CD14-positive monocyte (primary cell): ENCODE measurements around the gene SPEF2. TPM values are rescaled to one million over a fixed set of nuclear protein-coding genes. Genes with fewer than 3 reads are reported as not detected.

Experiments
- DNase-seq, 3 donors: peaks; one replicate each; pipeline ENCODE4 v3.0.0-alpha.2; 2011 to 2022
- H2AFZ ChIP-seq: 2 replicates; pipeline ENCODE4 v1.6.0; 2012; ENCODE audit warnings: mild to moderate bottlenecking, low read depth, low read length, inconsistent platforms; ENCODE audit not compliant: insufficient read depth, poor library complexity, severe bottlenecking
- H3K27ac ChIP-seq, 2 donors: 1 replicate in 1 of 2; 2 replicates in 1 of 2; pipeline ENCODE4 v1.5.1; 2012 to 2013; ENCODE audit warnings: low read length in 2 of 2, control low read depth in 1 of 2, inconsistent platforms in 1 of 2, low read depth in 1 of 2, mild to moderate bottlenecking in 1 of 2
- H3K27me3 ChIP-seq, 2 donors: one replicate each; pipeline versions ENCODE4 v1.6.0 to v1.6.1; 2011 to 2013; ENCODE audit warnings: low read length in 2 of 2; ENCODE audit not compliant: control insufficient read depth in 2 of 2, insufficient read depth in 2 of 2
- H3K36me3 ChIP-seq, 2 donors: replicated peaks in 1 of 2; 1 replicate in 1 of 2; 2 replicates in 1 of 2; pipeline versions ENCODE4 v1.5.1 to v1.6.1; 2012 to 2013; ENCODE audit warnings: low read length in 2 of 2, control low read depth in 1 of 2, inconsistent platforms in 1 of 2, mild to moderate bottlenecking in 1 of 2; ENCODE audit not compliant: insufficient read depth in 2 of 2, control insufficient read depth in 1 of 2
- H3K4me1 ChIP-seq, 2 donors: 1 replicate in 1 of 2; 2 replicates in 1 of 2; pipeline versions ENCODE4 v1.5.1 to v1.6.1; 2012 to 2013; ENCODE audit warnings: low read length in 2 of 2, control low read depth in 1 of 2, inconsistent platforms in 1 of 2, mild to moderate bottlenecking in 1 of 2, moderate library complexity in 1 of 2; ENCODE audit not compliant: insufficient read depth in 2 of 2, control insufficient read depth in 1 of 2
- H3K4me2 ChIP-seq: replicated peaks from 2 replicates; pipeline ENCODE3; 2012; ENCODE audit warnings: low read length, moderate library complexity, mild to moderate bottlenecking; ENCODE audit not compliant: poor library complexity, severe bottlenecking; ENCODE audit errors: extremely low read depth
- H3K4me3 ChIP-seq, 3 experiments: fragments of 200-600 bp in 1 of 3; sonication (generic) in 1 of 3; replicated peaks in 1 of 3; 1 replicate in 2 of 3; 2 replicates in 1 of 3; pipeline ENCODE4 v1.5.1; 2011 to 2013; ENCODE audit warnings: low read length in 3 of 3, mild to moderate bottlenecking in 3 of 3, control low read depth in 2 of 3, low read depth in 2 of 3, inconsistent platforms in 1 of 3, moderate library complexity in 1 of 3
- H3K79me2 ChIP-seq: 2 replicates; pipeline ENCODE4 v1.6.0; 2012; ENCODE audit warnings: mild to moderate bottlenecking, control low read depth, inconsistent platforms, low read length, moderate library complexity; ENCODE audit not compliant: insufficient read depth
- H3K9ac ChIP-seq: 2 replicates; pipeline ENCODE4 v1.6.0; 2017; ENCODE audit warnings: low read length, mild to moderate bottlenecking; ENCODE audit not compliant: insufficient read depth, poor library complexity, severe bottlenecking
- H3K9me3 ChIP-seq, 2 donors: replicated peaks in 1 of 2; 1 replicate in 1 of 2; 2 replicates in 1 of 2; pipeline versions ENCODE4 v1.5.1 to v1.6.1; 2012 to 2013; ENCODE audit warnings: low read length in 2 of 2, control low read depth in 1 of 2; ENCODE audit not compliant: control insufficient read depth in 1 of 2, insufficient read depth in 1 of 2
- H4K20me1 ChIP-seq: 2 replicates; pipeline ENCODE4 v1.6.0; 2012; ENCODE audit warnings: mild to moderate bottlenecking, low read length, control low read depth, moderate library complexity; ENCODE audit not compliant: insufficient read depth
- H3K27ac Mint-ChIP-seq, 7 donors: one replicate each; pipeline ENCODE4 v1.8.0; 2020; ENCODE audit warnings: mild to moderate bottlenecking in 7 of 7, mixed read lengths in 7 of 7, moderate library complexity in 6 of 7, inconsistent platforms in 2 of 7
- H3K27me3 Mint-ChIP-seq, 3 donors: one replicate each; pipeline ENCODE4 v1.8.0; 2021 to 2022; ENCODE audit warnings: low read depth in 3 of 3, mild to moderate bottlenecking in 3 of 3, mixed read lengths in 3 of 3, moderate library complexity in 3 of 3, inconsistent platforms in 1 of 3
- H3K36me3 Mint-ChIP-seq, 2 donors: one replicate each; pipeline ENCODE4 v1.8.0; 2020; ENCODE audit warnings: mixed read lengths in 2 of 2, inconsistent platforms in 1 of 2, mild to moderate bottlenecking in 1 of 2
- H3K4me1 Mint-ChIP-seq: one replicate; pipeline ENCODE4 v1.8.0; 2020; ENCODE audit warnings: mild to moderate bottlenecking, mixed read lengths
- H3K4me3 Mint-ChIP-seq, 2 donors: one replicate each; pipeline ENCODE4 v1.8.0; 2020; ENCODE audit warnings: mild to moderate bottlenecking in 2 of 2, mixed read lengths in 2 of 2, moderate library complexity in 1 of 2
- H3K9me3 Mint-ChIP-seq, 7 donors: one replicate each; pipeline ENCODE4 v1.8.0; 2020 to 2022; ENCODE audit warnings: mixed read lengths in 7 of 7, mild to moderate bottlenecking in 6 of 7, moderate library complexity in 6 of 7, inconsistent platforms in 2 of 7
- CTCF ChIP-seq: fragments of 200-600 bp; IDR thresholded peaks from one replicate; pipeline ENCODE4 v1.8.0; 2022; ENCODE audit warnings: antibody characterized with exemption, mild to moderate bottlenecking
- WGBS: methylation state at CpG from one replicate; pipeline ENCODE4 v1.1.5; 2013; ENCODE audit warnings: missing lambda C conversion rate; ENCODE audit not compliant: insufficient coverage; 5-methylcytosine and 5-hydroxymethylcytosine counted together
- intact Hi-C, 2 donors: fragments of 100-400 bp; cut with micrococcal nuclease; formaldehyde crosslinking; loops; one replicate each; pipeline versions ENCODE4 v1.15.0 to v1.15.1; 2023
- polyA plus RNA-seq, 3 donors: library from polyadenylated mRNA; depleted of rRNA in 1 of 3; unstranded in 2 of 3; stranded (reverse) in 1 of 3; fragments of 300-500 nt in 2 of 3; fragments of >200 nt in 1 of 3; fragmentation: Illumina TruSeq in 2 of 3; gene quantifications; 1 replicate in 2 of 3; 2 replicates in 1 of 3; pipeline ENCODE4 v1.2.3, GENCODE V29; 2012 to 2021

Gene SPEF2
- polyA plus RNA-seq, 3 donors = 0.46 to 0.96 (median 0.48) TPM

DNA sequence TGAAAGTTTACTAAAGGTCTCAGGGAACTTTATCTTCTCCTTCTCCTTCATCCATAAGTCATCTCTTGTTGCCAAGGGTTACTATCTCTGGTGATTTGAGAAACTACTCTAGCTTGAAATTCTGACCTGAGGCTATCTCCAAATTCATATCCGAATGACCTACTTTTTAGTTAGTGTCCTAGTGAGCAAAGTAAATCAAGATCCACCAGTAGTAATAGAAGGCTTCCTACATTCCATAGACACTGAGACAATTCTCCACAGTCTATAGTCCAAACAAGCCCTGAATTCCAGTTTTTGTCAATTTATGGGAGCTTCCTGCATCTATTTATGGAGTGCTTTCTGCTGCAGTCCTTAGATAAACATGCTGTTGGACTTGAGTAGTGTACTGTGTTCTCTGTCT, 244.1 kb downstream of the SPEF2 start:
- Mint-ChIP-seq H3K27me3 (peaks cover 0 to 2% (median 0%) of the 10 kb centered on the region in 3 donors), H3K4me1 (peaks cover 6% of the 10 kb centered on the region), H3K4me3 (no peak overlapping the region), H3K9me3 (peaks cover 0 to 2% (median 0%) of the 10 kb centered on the region in 7 donors), H3K36me3 (no peaks in the 10 kb centered on the region), H3K27ac (no peak overlapping the region)
- no peak overlapping the region for H3K4me3 ChIP-seq
- no peak overlapping the region for H3K9ac ChIP-seq
- WGBS = no CpG with 5 or more reads among the region's 1 CpG
- no peaks in the 10 kb centered on the region for H3K9me3 ChIP-seq
- H3K36me3 ChIP-seq = no peaks in the 10 kb centered on the region
- no peak for TF ChIP-seq CTCF
- DNase-seq = no peak
- no peaks in the 10 kb centered on the region for H3K79me2 ChIP-seq
- intact Hi-C loops = no loop called here
- H3K4me1 ChIP-seq = peaks cover 1 to 5% of the 10 kb centered on the region in 2 donors
- no peak overlapping the region for H2AFZ ChIP-seq
- H4K20me1 ChIP-seq = no peaks in the 10 kb centered on the region
- no peak overlapping the region for H3K27ac ChIP-seq
- H3K4me2 ChIP-seq = no peak overlapping the region
- no peaks in the 10 kb centered on the region for H3K27me3 ChIP-seq

- no peaks in the 10 kb centered on the region for H3K36me3 ChIP-seq
- Mint-ChIP-seq H3K27ac (no peak overlapping the region), H3K36me3 (no peaks in the 10 kb centered on the region), H3K4me1 (peaks cover 2% of the 10 kb centered on the region), H3K27me3 (peaks cover 0 to 2% (median 0%) of the 10 kb centered on the region in 3 donors), H3K4me3 (no peak overlapping the region), H3K9me3 (peaks cover 0 to 2% (median 0%) of the 10 kb centered on the region in 7 donors)
- intact Hi-C loops = no loop called here
- no peaks in the 10 kb centered on the region for H3K27me3 ChIP-seq
- H3K4me1 ChIP-seq = peaks cover 0 to under 1% of the 10 kb centered on the region in 2 donors
- no peak overlapping the region for H3K4me3 ChIP-seq
- no peak overlapping the region for H3K27ac ChIP-seq
- DNase-seq = no peak
- 80% methylated on average over 2 of the region's 2 CpGs for WGBS
- no peak overlapping the region for H2AFZ ChIP-seq
- no peak overlapping the region for H3K9ac ChIP-seq
- H3K79me2 ChIP-seq = no peaks in the 10 kb centered on the region
- H3K9me3 ChIP-seq = no peaks in the 10 kb centered on the region
- no peak for TF ChIP-seq CTCF
- H4K20me1 ChIP-seq = no peaks in the 10 kb centered on the region
- no peak overlapping the region for H3K4me2 ChIP-seq
These were observed 244.5 kb downstream of the SPEF2 start for GRCh38 chr5:35862126-35862525.
